ENCODE measurements around the gene PRODH.
"Not testable (repeated sequence)": the region's sequence is repeated elsewhere in the genome, so short reads cannot be mapped to it uniquely, and the experiment has no call there.

The PRODH gene

DNA sequence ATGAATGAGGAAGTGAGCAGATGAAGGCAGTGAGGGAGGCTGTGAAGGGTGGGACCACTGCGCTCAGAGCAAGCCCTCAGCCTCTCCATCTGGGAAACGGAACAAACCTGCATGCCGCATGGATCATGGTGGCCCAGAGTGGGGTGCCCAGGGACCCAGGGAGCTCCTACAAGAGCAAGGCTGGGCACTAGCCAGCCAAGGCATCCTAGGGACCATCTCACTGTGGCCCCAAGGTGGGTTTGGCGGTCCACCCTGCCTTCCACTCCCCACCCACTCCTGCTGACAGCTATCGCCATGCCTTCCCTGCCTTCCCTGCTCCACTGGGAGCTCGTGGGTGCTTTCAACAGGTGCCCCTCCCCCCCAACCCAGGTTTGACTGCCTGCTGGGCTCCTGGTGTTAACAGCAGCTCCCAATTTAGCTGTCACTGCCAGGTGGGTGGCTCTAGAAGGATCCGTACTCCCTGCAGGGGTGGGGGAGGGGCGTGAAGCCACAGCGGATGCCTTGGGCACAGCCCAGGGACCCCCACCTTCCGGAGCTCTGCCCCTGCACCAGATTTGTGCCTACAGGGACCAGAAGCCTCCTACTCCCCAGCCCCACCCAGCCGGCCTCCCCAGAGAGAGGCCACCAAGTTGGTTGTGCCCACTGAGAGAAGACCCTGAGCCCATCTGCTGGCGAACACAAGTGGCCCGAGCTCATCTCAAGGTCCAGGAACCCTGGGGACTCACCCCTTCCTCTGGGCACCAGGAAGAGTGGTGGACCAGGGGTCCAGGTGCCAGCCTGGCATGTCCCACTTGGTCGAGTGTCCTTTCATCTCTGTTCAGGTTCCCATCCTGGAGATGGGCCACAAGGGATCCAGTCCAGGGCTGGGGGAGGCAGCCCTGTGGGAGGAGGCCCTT, 29.7 kb upstream of the PRODH start:
- H3K4me3 ChIP-seq (ENCODE audit: control insufficient read depth, low read depth, low read length) = no peak overlapping the region
- no peak for TF ChIP-seq CTCF (conservative IDR thresholded peaks at IDR 0.05; ENCODE audit: control insufficient read depth, insufficient read depth, low read depth, low read length)
- no peak for DNase-seq (ENCODE audit: low read depth)

DNA sequence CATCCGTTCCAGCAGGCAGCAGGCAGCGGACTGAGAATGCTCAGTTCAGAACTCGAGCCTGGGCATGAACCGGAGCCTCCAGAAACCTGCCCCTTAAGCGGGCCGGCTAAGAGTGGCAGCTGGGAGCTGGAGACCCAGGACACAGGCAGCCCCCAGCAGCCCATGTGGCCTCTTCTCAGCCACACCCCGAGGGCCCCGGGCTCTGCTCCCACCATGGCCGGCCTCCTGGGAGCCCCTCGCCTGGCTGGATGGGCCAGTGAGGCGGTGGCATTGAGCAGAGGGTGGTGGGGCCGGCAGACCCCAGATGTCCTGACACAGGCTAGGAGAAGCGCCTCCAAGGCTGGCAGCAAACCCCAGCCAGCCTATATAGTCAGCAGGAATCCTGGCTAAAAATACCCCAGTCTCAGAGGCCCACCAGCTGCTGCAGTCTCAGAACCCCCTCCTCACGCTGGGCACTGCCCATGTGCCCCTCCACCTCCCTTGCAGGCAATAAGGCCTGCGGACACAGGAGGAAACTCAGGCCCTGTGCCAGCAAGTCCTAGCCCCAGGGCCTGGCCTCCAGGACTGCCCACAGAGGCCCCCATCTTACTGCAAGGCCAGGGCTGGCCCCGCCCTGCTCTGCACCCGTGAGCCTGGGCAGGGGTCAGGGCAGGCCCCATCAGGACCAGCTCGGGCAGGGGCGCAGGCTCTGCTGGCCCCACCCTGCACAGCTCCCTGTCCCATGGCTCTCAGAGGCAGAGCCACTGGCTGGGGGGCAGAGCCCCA, 28.6 kb upstream of the PRODH start:
- DNase-seq (ENCODE audit: low read depth); H3K4me3 ChIP-seq (ENCODE audit: control insufficient read depth, low read depth, low read length): not testable (repeated sequence)

DNA sequence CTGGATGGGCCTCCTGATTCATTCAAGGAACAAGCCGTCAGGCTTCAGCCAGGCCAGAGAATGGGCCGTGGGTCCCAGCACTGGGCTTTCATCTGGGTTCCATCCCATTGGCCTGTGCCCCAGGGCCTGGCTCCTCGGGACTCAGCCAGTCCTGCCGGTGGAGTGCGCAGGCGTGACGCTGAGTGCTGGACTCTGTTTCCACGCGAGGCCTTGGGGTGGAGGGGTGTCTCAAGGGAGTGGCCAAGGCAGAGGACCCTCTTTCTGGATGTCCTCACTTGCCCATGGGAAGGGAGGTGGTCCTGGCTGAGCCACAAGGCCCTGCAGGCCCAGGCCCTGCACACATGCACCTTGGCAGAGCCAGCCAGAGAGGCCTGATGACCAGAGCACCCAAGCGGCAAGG, 28.0 kb upstream of the PRODH start:
- not testable (repeated sequence) for DNase-seq (ENCODE audit: low read depth); H3K4me3 ChIP-seq (ENCODE audit: control insufficient read depth, low read depth, low read length)

GRCh38 chr22:18962308-18962635, 26.2 kb upstream of the PRODH start:
- DNase-seq (ENCODE audit: low read depth) = no peak

DNA sequence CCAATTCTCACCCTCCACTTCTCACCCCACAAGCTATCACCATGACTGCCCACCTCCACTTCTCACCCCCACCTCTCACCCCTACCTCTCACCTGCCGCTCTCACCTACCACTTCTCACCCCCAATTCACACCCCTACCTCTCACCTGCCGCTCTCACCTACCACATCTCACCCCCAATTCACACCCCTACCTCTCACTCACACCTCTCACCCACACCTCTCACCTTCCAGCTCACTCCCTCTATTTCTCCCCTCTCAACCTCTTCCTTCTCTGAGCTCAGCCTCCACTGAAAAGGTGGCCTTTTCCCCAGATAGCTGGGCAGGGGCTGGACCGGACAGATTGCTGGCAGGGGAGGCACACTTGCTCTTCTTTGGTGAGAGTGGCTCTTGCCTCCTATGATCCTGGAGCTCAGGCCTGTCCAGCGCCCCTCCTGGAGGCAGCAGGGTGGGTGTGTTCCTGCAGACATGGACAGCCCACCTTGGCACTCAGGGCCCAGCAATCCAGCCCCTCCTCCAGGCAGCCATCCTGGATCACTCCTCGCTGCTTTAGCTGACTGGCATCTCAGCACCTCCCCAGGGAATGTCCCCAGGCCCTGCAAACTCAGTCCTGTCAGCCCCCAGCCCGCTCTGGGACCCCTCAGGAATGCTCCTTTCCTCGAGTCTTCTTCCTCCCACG, 25.7 kb upstream of the PRODH start:
- not testable (repeated sequence) for DNase-seq (ENCODE audit: low read depth); H3K4me3 ChIP-seq (ENCODE audit: control insufficient read depth, low read depth, low read length)

More at GRCh38 chr22:18962308-18962635, 26.2 kb upstream of the PRODH start:
- no peak overlapping the region for H3K4me3 ChIP-seq (ENCODE audit: control insufficient read depth, low read depth, low read length)
- no peak for TF ChIP-seq CTCF (conservative IDR thresholded peaks at IDR 0.05; ENCODE audit: control insufficient read depth, insufficient read depth, low read depth, low read length)

- not testable (repeated sequence) for DNase-seq (ENCODE audit: low read depth); H3K4me3 ChIP-seq (ENCODE audit: control insufficient read depth, low read depth, low read length)
Observed at GRCh38 chr22:18961201-18961600, 25.1 kb upstream of the PRODH start.

GRCh38 chr22:18960166-18960820, 24.2 kb upstream of the PRODH start:
- not testable (repeated sequence) for DNase-seq (ENCODE audit: low read depth); H3K4me3 ChIP-seq (ENCODE audit: control insufficient read depth, low read depth, low read length)

GRCh38 chr22:18959741-18960140, 23.6 kb upstream of the PRODH start:
- not testable (repeated sequence) for DNase-seq (ENCODE audit: low read depth)

GRCh38 chr22:18959266-18959665, 23.2 kb upstream of the PRODH start:
- not testable (repeated sequence) for DNase-seq (ENCODE audit: low read depth); H3K4me3 ChIP-seq (ENCODE audit: control insufficient read depth, low read depth, low read length)

More at GRCh38 chr22:18959741-18960140, 23.6 kb upstream of the PRODH start:
- H3K4me3 ChIP-seq (ENCODE audit: control insufficient read depth, low read depth, low read length) = not testable (repeated sequence)

GRCh38 chr22:18958738-18959137, 22.6 kb upstream of the PRODH start:
- not testable (repeated sequence) for H3K4me3 ChIP-seq (ENCODE audit: control insufficient read depth, low read depth, low read length); DNase-seq (ENCODE audit: low read depth)

DNA sequence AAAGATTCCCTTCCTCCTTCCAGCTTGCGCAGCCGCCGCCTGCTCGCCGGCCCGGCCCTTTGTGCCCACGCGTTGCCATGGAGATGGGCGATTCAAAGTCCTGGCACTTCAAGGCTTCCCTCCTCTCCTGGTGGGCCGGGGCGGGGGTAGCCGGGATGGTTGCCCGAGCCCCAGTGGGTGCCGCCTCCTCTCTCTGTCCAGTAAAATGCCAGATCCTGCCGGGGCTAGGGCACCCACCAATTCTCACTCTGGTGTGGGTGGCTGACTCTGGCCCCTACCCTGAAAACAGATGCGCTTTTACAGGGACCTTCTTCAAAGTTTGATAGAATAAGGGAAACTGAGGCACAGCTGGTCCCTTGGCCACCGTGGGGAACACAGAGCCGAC, 22.2 kb upstream of the PRODH start:
- not testable (repeated sequence) for DNase-seq (ENCODE audit: low read depth); H3K4me3 ChIP-seq (ENCODE audit: control insufficient read depth, low read depth, low read length)

DNA sequence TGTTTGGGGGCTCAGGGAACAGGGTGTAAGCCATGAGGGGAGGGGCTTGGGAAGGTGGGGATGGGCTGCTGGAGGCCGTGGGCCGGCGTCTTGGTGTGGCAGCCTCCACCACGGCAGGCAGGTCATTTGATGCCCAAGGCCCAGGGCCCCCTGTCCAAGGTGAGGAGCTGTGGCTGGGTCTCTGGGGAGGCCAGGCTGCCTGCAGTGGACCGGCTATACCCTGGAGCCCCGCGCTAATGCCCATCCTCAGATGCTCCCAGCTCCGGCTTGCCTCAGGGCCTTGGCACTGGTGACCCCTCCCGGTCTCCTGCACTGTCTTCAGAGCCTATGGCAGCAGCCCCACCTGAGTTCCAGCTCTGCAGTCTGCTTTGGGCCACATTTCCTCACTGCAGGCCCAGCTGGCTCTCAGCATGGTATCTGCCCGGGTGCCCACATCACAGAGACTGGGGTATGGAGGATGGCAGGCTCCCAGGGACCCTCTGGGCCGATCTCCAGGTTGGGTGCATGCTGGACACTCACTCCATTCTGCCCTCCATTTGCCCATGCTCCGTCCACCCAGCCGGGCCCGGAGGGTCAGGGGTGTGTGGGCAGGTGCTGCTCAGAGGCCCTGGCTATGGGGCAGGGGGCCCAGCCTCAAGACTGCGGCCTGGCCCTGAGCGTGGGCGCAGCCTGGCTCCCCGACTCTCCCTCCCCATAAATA, 21.7 kb upstream of the PRODH start:
- not testable (repeated sequence) for DNase-seq (ENCODE audit: low read depth); H3K4me3 ChIP-seq (ENCODE audit: control insufficient read depth, low read depth, low read length)

GRCh38 chr22:18956956-18957355, 20.9 kb upstream of the PRODH start:
- H3K4me3 ChIP-seq (ENCODE audit: control insufficient read depth, low read depth, low read length); DNase-seq (ENCODE audit: low read depth): not testable (repeated sequence)

DNA sequence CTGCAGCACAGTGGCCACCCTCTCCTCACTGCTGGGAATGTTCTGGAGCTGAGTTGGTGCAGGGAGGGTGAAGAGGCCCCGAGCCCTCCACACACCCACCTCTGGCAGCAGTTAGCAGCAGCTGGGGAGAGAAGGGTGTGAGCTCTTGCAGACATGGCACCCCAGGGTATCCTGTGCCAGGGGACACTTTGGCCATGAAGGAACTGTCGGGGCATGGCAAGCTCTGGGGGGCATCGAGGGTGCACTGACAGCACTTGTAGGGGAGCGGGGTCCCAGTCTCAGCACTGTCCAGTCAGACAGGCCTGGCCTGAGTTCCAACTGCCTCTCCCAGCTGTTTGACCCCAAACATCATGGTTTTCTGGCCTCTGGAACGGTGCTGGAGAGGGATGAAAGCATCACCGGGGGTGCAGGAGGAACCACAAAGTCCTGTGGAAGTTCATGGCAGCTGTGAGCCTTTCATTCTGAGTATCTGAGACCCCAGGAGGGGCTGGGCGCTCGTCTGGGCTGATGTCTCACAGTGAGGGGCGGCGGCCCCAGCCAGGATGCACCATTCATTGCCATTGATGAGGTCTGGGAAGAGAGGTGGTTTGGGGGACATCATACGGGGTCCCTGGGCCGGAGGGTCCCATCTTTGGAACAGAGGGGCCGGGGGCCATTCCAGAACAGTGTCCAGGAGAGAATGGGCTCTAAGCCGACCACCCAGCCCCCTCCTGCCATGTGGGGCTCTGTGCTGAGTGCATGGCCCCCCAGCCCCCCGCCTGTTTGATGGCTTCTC, 20.2 kb upstream of the PRODH start:
- H3K4me3 ChIP-seq (ENCODE audit: control insufficient read depth, low read depth, low read length); DNase-seq (ENCODE audit: low read depth): not testable (repeated sequence)
